GM12865 (cell line): ENCODE measurements around the gene ERVW-1.
A peak's percentile ranks its signal among the peaks of the same experiment; 100 is the strongest.

Experiments
- DNase-seq: peaks from one replicate; pipeline ENCODE4 v3.0.0; 2010; ENCODE audit warnings: low read depth
- H3K4me3 ChIP-seq: 2 replicates; pipeline ENCODE4 v1.5.1; 2011; ENCODE audit warnings: mild to moderate bottlenecking, low read depth, low read length, control low read depth
- TF ChIP-seq, protein P1 (sequence below): IDR thresholded peaks from 2 replicates; pipeline ENCODE4 v1.5.1; 2011; ENCODE audit warnings: low read length, control low read depth, low read depth, inconsistent platforms; ENCODE audit not compliant: insufficient read depth; ENCODE audit errors: missing control alignments

Gene ERVW-1

GRCh38 chr7:92464515-92464914, 13.2 kb downstream of the ERVW-1 start:
- DNase-seq = no peak
- TF ChIP-seq, protein P1, sequence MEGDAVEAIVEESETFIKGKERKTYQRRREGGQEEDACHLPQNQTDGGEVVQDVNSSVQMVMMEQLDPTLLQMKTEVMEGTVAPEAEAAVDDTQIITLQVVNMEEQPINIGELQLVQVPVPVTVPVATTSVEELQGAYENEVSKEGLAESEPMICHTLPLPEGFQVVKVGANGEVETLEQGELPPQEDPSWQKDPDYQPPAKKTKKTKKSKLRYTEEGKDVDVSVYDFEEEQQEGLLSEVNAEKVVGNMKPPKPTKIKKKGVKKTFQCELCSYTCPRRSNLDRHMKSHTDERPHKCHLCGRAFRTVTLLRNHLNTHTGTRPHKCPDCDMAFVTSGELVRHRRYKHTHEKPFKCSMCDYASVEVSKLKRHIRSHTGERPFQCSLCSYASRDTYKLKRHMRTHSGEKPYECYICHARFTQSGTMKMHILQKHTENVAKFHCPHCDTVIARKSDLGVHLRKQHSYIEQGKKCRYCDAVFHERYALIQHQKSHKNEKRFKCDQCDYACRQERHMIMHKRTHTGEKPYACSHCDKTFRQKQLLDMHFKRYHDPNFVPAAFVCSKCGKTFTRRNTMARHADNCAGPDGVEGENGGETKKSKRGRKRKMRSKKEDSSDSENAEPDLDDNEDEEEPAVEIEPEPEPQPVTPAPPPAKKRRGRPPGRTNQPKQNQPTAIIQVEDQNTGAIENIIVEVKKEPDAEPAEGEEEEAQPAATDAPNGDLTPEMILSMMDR = no peak
- no peak overlapping the region for H3K4me3 ChIP-seq

DNA sequence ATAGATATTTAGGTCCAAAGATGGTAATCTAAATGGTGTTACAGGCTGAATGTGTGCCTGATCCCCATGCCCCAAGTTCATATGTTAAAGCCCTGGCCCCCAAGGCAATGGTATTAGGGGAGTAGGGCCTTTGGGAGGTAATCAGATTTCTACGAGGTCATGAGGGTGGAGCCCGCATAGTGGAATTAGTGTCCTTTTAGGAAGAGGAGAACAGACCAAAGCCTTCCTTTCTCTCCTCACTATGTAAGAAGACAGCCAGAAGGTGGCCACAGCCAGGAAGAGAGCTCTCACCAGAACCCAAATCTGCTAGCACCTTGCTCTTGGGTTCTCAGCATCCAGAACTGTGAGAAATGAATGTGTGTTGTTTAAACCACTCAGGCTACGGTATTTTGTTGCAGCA, 15.2 kb downstream of the ERVW-1 start:
- no peak overlapping the region for H3K4me3 ChIP-seq
- TF ChIP-seq, protein P1 = no peak
- no peak for DNase-seq

GRCh38 chr7:92461027-92462003, 16.4 kb downstream of the ERVW-1 start:
- H3K4me3 ChIP-seq = no peak overlapping the region
- TF ChIP-seq, protein P1 = peak; percentile 71
- DNase-seq = peak; percentile 58

DNA sequence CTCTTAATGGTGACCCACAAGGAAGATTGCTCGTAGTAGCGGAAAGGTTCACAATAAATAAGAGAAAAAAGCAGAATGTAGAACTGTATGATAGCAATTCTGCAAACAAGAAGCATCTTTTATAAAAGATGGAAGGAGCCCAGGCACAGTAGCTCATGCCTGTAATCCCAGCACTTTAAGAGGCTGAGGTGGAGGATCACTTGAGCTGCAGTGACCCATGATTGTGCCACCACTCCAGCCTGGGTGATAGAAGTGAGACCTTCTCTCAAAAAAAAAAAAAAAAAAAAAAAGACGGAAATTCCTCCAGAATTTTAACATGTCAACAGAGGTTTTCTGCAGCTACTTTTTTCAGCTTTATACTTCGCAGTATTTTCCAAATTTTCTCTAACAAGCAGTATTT, 17.2 kb downstream of the ERVW-1 start:
- H3K4me3 ChIP-seq = no peak overlapping the region
- no peak for DNase-seq
- TF ChIP-seq, protein P1 = no peak

DNA sequence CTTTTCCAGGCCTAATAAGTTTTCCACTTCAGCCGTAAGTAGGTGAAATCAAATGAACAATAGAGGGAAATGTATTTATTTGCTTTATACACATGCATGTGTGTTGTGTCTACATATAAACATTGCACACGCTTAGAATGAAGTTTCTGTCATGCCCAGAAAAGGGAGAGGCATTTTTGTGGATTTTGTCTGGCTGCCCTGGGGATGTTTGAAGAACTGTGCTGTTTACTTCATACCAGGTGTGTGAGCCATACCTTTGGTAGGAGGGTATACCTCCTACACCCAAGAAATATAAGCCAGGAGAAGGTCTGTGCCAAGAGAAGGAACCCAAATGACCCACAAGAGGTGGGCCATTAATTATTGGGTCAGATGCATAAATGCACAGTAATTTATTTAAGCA, 17.6 kb downstream of the ERVW-1 start:
- no peak for DNase-seq
- TF ChIP-seq, protein P1 = no peak
- H3K4me3 ChIP-seq = no peak overlapping the region

DNA sequence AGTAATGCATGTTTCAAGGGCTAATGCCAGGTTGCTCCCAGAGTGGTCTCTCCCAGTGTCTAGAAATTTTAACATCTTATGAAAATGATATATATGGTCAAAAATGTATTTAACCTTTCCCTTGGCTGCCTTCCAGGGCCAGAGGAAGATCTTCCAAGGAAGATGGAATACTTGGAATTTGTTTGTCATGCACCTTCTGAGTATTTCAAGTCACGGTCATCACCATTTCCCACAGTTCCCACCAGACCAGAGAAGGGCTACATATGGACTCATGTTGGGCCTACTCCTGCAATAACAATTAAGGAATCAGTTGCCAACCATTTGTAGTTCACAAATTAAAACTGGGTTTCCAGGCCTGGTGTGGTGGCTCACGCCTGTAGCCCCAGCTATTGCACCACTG, 21.5 kb downstream of the ERVW-1 start:
- H3K4me3 ChIP-seq = no peak overlapping the region
- no peak for DNase-seq
- TF ChIP-seq, protein P1 = no peak
